Measurements from ENCODE around the gene EVL. TPM values are rescaled to one million over a fixed set of nuclear protein-coding genes. Genes with fewer than 3 reads are reported as not detected.
"Not testable (repeated sequence)": the region's sequence is repeated elsewhere in the genome, so short reads cannot be mapped to it uniquely, and the experiment has no call there.

EVL gene
- total RNA-seq, 1 donor from 2014 or later, result 11.7 TPM

DNA sequence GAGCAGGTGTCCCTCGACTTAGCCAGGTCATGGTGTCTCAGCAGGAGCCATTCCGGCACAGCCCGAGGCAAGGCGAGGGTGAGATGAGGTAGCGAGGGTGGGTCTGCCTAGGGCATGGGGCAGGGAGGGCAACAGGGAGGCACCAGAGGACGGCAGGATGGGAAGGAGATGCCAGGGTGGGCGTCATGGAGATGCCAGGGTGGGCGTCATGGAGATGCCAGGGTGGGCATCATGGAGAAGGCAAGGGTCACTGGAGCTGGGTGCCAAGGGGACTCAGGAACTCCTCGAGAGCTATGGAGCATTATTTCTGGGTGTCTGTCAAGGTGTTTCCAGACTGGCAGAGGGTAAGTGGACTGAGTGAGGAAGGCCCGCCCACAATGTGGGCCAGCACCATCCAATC lies 86.9 kb downstream of the EVL start:
- Histone ChIP-seq H3K27ac (no peak overlapping the region), H3K36me3 (no peaks in the 10 kb centered on the region), H3K27me3 (no peaks in the 10 kb centered on the region), H3K4me3 (no peak overlapping the region), H3K4me1 (no peaks in the 10 kb centered on the region), H3K9me3 (peaks cover 0 to 10% of the 10 kb centered on the region in 2 donors)
- intact Hi-C loops (cut with DNase I), result no loop called here
- TF ChIP-seq, protein P1, sequence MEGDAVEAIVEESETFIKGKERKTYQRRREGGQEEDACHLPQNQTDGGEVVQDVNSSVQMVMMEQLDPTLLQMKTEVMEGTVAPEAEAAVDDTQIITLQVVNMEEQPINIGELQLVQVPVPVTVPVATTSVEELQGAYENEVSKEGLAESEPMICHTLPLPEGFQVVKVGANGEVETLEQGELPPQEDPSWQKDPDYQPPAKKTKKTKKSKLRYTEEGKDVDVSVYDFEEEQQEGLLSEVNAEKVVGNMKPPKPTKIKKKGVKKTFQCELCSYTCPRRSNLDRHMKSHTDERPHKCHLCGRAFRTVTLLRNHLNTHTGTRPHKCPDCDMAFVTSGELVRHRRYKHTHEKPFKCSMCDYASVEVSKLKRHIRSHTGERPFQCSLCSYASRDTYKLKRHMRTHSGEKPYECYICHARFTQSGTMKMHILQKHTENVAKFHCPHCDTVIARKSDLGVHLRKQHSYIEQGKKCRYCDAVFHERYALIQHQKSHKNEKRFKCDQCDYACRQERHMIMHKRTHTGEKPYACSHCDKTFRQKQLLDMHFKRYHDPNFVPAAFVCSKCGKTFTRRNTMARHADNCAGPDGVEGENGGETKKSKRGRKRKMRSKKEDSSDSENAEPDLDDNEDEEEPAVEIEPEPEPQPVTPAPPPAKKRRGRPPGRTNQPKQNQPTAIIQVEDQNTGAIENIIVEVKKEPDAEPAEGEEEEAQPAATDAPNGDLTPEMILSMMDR (IDR thresholded peaks at IDR 0.05), result no peak
- DNase-seq (ENCODE audit: low spot score in 2 of 2), result no peak

DNA sequence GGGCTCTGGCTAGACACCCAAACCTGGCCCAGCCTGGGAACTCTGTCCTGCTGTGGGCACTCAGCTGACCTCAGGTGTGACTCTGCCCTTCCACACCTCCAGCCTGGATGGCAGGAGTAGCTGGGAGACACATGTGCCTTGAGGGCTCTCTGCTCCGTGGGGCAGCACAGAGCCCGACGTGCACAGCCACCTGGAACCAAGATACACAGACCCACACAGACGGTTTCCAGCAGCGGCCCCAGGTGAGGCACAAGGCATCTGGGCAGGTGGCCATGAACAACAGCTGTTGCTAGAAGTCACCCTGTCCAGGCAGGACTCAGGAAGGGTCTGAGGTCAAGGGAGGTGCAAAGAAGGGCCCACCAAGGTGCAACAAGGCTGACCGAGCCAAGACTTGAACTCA lies 88.3 kb downstream of the EVL start:
- Histone ChIP-seq H3K4me1 (no peaks in the 10 kb centered on the region), H3K36me3 (no peaks in the 10 kb centered on the region), H3K9me3 (peaks cover 0 to 10% of the 10 kb centered on the region in 2 donors), H3K27me3 (peaks cover 2% of the 10 kb centered on the region), H3K27ac (no peak overlapping the region), H3K4me3 (no peak overlapping the region)
- DNase-seq (ENCODE audit: low spot score in 2 of 2), result no peak
- intact Hi-C loops (cut with DNase I), result no loop called here
- TF ChIP-seq, protein P1 (IDR thresholded peaks at IDR 0.05), result no peak

DNA sequence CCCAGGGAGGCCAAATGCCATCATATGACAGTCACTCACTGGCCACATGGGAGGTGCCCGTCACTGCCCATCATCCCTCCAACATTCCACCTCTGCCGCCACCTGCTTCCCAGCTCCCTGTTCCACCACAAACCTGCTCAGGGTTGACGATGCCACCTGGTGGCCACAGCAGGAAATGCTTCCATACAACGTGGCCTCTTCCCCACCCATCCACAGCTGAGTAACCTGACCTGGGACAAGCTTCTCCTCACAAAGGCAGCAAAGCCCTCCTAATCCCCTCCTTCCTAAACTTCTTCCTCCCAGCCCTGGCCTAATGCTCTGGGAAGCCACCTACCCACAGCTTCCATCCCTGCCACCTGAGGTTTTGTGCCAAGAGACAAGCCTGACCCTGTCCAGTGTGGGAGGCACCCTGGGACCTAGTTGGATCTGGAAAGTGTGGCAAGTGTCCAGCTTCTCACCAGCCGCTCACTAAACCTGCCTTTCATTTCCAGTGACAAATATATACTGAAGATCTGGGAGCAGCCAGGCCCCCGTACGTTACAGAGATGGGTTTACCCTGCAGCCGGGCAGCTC lies 89.9 kb downstream of the EVL start:
- TF ChIP-seq, protein P1 (IDR thresholded peaks at IDR 0.05), result peak in 1 of 3 experiments; percentile 26
- Histone ChIP-seq H3K4me1 (peaks cover 3 to 5% of the 10 kb centered on the region in 2 donors), H3K9me3 (peaks cover 0 to 10% of the 10 kb centered on the region in 2 donors), H3K4me3 (no peak overlapping the region), H3K36me3 (no peaks in the 10 kb centered on the region), H3K27me3 (peaks cover 17% of the 10 kb centered on the region), H3K27ac (no peak overlapping the region)
- intact Hi-C loops (cut with DNase I), result no loop called here
- DNase-seq (ENCODE audit: low spot score in 2 of 2), result no peak

DNA sequence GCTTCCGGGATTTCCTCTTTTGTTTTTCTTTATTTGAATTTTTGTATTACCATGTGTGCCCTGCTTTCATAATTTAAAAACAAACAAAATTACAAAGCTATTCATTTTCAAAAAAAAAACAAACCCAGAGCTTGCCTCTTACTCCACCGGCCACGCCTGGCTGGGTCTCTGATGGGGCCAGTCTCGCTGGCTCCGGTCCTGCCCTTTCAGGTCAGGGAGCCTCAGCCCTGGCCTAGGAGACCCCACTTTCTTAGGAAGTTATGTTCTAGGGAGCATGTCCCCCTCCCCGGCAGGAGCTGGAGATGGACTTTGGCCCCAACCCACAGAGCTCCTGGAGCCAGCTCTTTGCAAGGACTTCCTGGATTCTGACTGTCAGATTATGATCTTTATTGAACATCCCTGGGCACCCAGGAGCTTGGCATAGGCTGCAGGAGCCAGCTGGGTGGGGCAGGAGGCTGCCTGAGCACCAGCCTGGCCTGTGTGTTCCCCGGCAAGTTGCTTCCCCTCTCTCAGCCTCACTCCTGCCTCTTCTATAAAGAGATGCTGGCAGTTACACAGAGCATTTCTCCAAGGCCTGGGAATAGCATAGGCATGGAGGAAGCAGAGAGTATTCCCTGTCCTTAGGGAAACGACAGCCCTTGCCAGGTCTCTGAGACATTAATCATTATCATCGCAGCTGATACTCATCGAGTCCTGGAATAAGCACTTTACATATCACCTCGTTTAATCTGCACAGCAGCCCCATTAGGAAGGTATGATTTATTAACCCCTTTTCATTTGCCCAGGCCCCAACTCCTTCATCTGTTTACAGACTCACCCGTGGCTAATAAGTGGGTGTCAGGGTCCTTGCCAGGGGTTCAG lies 90.8 kb downstream of the EVL start:
- no peak overlapping the region for H3K27ac ChIP-seq
- H3K36me3 ChIP-seq, result no peaks in the 10 kb centered on the region
- intact Hi-C loops (cut with DNase I), result no loop called here
- no peak for DNase-seq (ENCODE audit: low spot score in 2 of 2)
- H3K4me1 ChIP-seq, result peaks cover 3 to 5% of the 10 kb centered on the region in 2 donors
- TF ChIP-seq, protein P1 (IDR thresholded peaks at IDR 0.05), result no peak
- H3K9me3 ChIP-seq, result peaks cover 0 to 10% of the 10 kb centered on the region in 2 donors
- H3K4me3 ChIP-seq, result no peak overlapping the region
- peaks cover 17% of the 10 kb centered on the region for H3K27me3 ChIP-seq

DNA sequence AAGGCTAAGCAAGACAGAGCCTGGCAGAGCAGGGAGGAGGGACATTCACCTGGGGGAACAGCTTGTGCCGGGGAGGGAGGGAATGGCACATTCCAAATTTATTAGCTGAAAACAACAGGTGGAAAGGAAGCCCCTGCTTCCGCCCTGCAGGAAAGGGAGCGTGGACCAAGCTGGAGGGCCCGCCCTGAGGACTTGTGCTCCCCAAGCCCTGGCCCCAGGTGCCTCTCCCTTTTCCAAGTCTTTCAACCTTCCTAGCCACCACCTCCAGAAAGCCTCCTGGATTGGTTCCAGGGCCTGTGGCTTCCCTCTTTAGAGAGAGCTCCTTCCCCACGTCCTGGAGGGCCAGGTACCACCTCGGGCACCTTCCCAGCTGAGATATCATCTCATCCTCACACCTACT lies 91.6 kb downstream of the EVL start:
- intact Hi-C loops (cut with DNase I), result no loop called here
- Histone ChIP-seq H3K4me3 (no peak overlapping the region), H3K27ac (no peak overlapping the region), H3K36me3 (no peaks in the 10 kb centered on the region), H3K9me3 (peaks cover 0 to 10% of the 10 kb centered on the region in 2 donors), H3K27me3 (peaks cover 17% of the 10 kb centered on the region), H3K4me1 (peaks cover 3 to 5% of the 10 kb centered on the region in 2 donors)
- TF ChIP-seq, protein P1 (IDR thresholded peaks at IDR 0.05), result no peak
- no peak for DNase-seq (ENCODE audit: low spot score in 2 of 2)

DNA sequence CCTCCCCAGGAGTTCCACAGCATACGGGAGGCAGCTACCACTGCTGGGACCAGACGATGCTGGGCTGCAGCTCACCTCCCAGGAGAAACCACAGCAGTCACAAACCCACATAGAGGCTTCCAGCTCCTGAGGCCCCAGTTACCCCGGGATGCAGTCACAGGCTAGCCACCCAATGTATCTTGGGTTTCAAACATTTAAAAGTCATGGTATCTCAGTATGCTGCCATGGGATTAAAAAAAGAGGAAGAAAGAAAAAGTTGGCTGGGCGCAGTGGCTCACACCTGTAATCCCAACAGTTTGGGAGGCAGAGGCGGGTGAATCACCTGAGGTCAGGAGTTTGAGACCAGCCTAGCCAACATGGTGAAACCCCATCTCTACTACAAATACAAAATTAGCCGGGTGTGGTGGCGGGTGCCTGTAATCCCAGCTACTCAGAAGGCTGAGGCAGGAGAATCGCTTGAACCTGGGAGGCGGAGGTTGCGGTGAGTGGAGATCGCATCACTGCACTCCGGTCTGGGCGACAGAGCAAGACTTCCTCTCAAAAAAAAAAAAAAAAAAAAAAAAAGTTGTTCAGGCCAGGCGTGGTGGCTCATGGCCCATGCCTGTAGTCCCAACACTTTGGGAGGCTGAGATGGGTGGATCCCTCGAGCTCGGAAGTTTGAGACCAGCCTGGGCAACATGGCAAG lies 92.5 kb downstream of the EVL start:
- H3K9me3 ChIP-seq; DNase-seq (ENCODE audit: low spot score in 2 of 2); intact Hi-C loops (cut with DNase I); H3K4me3 ChIP-seq; H3K36me3 ChIP-seq; H3K27ac ChIP-seq; H3K4me1 ChIP-seq: not testable (repeated sequence)
- peaks cover 17% of the 10 kb centered on the region for H3K27me3 ChIP-seq
